MM.1S (cell line): ENCODE data around the gene CCDC27.

Experiments
- DNase-seq: peaks from one replicate; pipeline ENCODE4 v3.0.0-alpha.2; 2015
- H2AFZ ChIP-seq: fragments of 300-600 bp; sonication (generic); 2 replicates; pipeline ENCODE4 v1.6.0; 2016; ENCODE audit warnings: antibody characterized with exemption, low read length
- H3F3A ChIP-seq: fragments of 300-600 bp; sonication (generic); 2 replicates; pipeline ENCODE4 v1.6.1; 2016; ENCODE audit warnings: mild to moderate bottlenecking, antibody characterized with exemption, low read length, moderate library complexity, mixed read lengths; ENCODE audit not compliant: insufficient read depth
- H3K27ac ChIP-seq: fragments of 300-600 bp; sonication (generic); 2 replicates; pipeline ENCODE4 v1.5.1; 2016; ENCODE audit warnings: mild to moderate bottlenecking, low read length
- H3K27me3 ChIP-seq: fragments of 300-600 bp; sonication (generic); replicated peaks from 2 replicates; pipeline ENCODE4 v1.6.0; 2016; ENCODE audit warnings: low read length; ENCODE audit not compliant: insufficient read depth
- H3K36me3 ChIP-seq: fragments of 300-600 bp; sonication (generic); replicated peaks from 2 replicates; pipeline ENCODE4 v1.6.1; 2016; ENCODE audit warnings: mild to moderate bottlenecking, low read length, mixed read lengths; ENCODE audit not compliant: insufficient read depth
- H3K4me1 ChIP-seq: fragments of 300-600 bp; sonication (generic); 2 replicates; pipeline ENCODE4 v1.6.1; 2016; ENCODE audit warnings: low read length, mixed read lengths
- H3K4me2 ChIP-seq: fragments of 300-600 bp; sonication (generic); 2 replicates; pipeline ENCODE4 v1.6.0; 2016; ENCODE audit warnings: low read depth, low read length
- H3K4me3 ChIP-seq: fragments of 300-600 bp; sonication (generic); 2 replicates; pipeline ENCODE4 v1.5.1; 2016; ENCODE audit warnings: low read length, mixed read lengths
- H3K79me2 ChIP-seq: fragments of 300-600 bp; sonication (generic); 2 replicates; pipeline ENCODE4 v1.6.1; 2016; ENCODE audit warnings: mixed run types, low read length, mixed read lengths
- H3K9ac ChIP-seq: fragments of 300-600 bp; sonication (generic); 2 replicates; pipeline ENCODE4 v1.6.1; 2016; ENCODE audit warnings: low read length, mixed read lengths
- H3K9me2 ChIP-seq: fragments of 300-600 bp; sonication (generic); replicated peaks from 2 replicates; pipeline ENCODE4 v1.6.1; 2016; ENCODE audit warnings: mild to moderate bottlenecking, low read length, mixed read lengths; ENCODE audit not compliant: insufficient read depth
- H3K9me3 ChIP-seq: fragments of 300-600 bp; sonication (generic); replicated peaks from 2 replicates; pipeline ENCODE4 v1.6.1; 2016; ENCODE audit warnings: mild to moderate bottlenecking, low read length, mixed read lengths; ENCODE audit not compliant: insufficient read depth
- H4K20me1 ChIP-seq: fragments of 300-600 bp; sonication (generic); 2 replicates; pipeline ENCODE4 v1.6.1; 2016; ENCODE audit warnings: mild to moderate bottlenecking, low read length, moderate library complexity, mixed read lengths; ENCODE audit not compliant: insufficient read depth
- CTCF ChIP-seq: fragments of 300-600 bp; sonication (generic); IDR thresholded peaks from 2 replicates; pipeline ENCODE4 v1.5.1; 2016; ENCODE audit warnings: antibody characterized with exemption, low read length, mixed read lengths
- EZH2 ChIP-seq: fragments of 300-600 bp; sonication (generic); optimal IDR thresholded peaks from 2 replicates; pipeline ENCODE3; 2017; ENCODE audit warnings: low read depth, mild to moderate bottlenecking, antibody characterized with exemption, low read length, mixed read lengths
- EZH2phosphoT487 ChIP-seq: fragments of 300-600 bp; sonication (generic); IDR thresholded peaks from 2 replicates; pipeline ENCODE4 v1.6.1; 2018; ENCODE audit warnings: antibody characterized with exemption, low read length

The CCDC27 gene

GRCh38 chr1:3749512-3749911 lies 2.7 kb upstream of the CCDC27 start:
- H3K9me2 ChIP-seq, result no peaks in the 10 kb centered on the region
- no peak overlapping the region for H3K27ac ChIP-seq
- H3K36me3 ChIP-seq, result no peaks in the 10 kb centered on the region
- no peaks in the 10 kb centered on the region for H3K79me2 ChIP-seq
- H3K9me3 ChIP-seq, result no peaks in the 10 kb centered on the region
- H3K27me3 ChIP-seq, result peaks cover 49% of the 10 kb centered on the region
- H3K4me3 ChIP-seq, result no peak overlapping the region
- peaks cover 5% of the 10 kb centered on the region; the same call in 1 of the 2 replicates for H3K4me1 ChIP-seq
- H4K20me1 ChIP-seq, result no peaks in the 10 kb centered on the region
- TF ChIP-seq EZH2, result no peak
- no peak for TF ChIP-seq CTCF
- no peak overlapping the region for H3K4me2 ChIP-seq
- no peak overlapping the region for H3K9ac ChIP-seq
- no peaks in the 10 kb centered on the region for H3F3A ChIP-seq
- no peak for DNase-seq
- no peak overlapping the region for H2AFZ ChIP-seq

- H3K4me3 ChIP-seq, result peak overlapping the region; percentile 33; the same call in 1 of the 2 replicates
- no peak for DNase-seq
- TF ChIP-seq EZH2phosphoT487, result no peak
- TF ChIP-seq EZH2, result no peak
- TF ChIP-seq CTCF, result no peak
- H3K27ac ChIP-seq, result no peak overlapping the region
- H3K9ac ChIP-seq, result no peak overlapping the region
- no peaks in the 10 kb centered on the region for H3K36me3 ChIP-seq
- peak overlapping the region; percentile 10; the same call in 1 of the 2 replicates for H3K4me2 ChIP-seq
- H4K20me1 ChIP-seq, result no peaks in the 10 kb centered on the region
- peaks cover 5% of the 10 kb centered on the region; the same call in 1 of the 2 replicates for H3K4me1 ChIP-seq
- H3K9me3 ChIP-seq, result no peaks in the 10 kb centered on the region
- no peaks in the 10 kb centered on the region for H3K9me2 ChIP-seq
- H3K79me2 ChIP-seq, result no peaks in the 10 kb centered on the region
- no peaks in the 10 kb centered on the region for H3F3A ChIP-seq
- no peak overlapping the region for H2AFZ ChIP-seq
- peaks cover 60% of the 10 kb centered on the region for H3K27me3 ChIP-seq
Observed at GRCh38 chr1:3750741-3751140, 1.5 kb upstream of the CCDC27 start.

- H3K9me2 ChIP-seq, result no peaks in the 10 kb centered on the region
- DNase-seq, result no peak
- no peaks in the 10 kb centered on the region for H3K79me2 ChIP-seq
- H3K4me1 ChIP-seq, result no peaks in the 10 kb centered on the region
- H2AFZ ChIP-seq, result no peak overlapping the region
- no peak overlapping the region for H3K4me3 ChIP-seq
- peaks cover 75% of the 10 kb centered on the region for H3K27me3 ChIP-seq
- H3K27ac ChIP-seq, result no peak overlapping the region
- H3K9me3 ChIP-seq, result no peaks in the 10 kb centered on the region
- H3K4me2 ChIP-seq, result no peak overlapping the region
- H3F3A ChIP-seq, result no peaks in the 10 kb centered on the region
- no peak overlapping the region for H3K9ac ChIP-seq
- H4K20me1 ChIP-seq, result no peaks in the 10 kb centered on the region
- no peaks in the 10 kb centered on the region for H3K36me3 ChIP-seq
- no peak for TF ChIP-seq EZH2
- TF ChIP-seq CTCF, result no peak
- TF ChIP-seq EZH2phosphoT487, result no peak
Observed at GRCh38 chr1:3753656-3754454, 1.6 kb downstream of the CCDC27 start.
